ENCODE results near the gene DSCAML1. TPM values are rescaled to one million over a fixed set of nuclear protein-coding genes. Genes with fewer than 3 reads are reported as not detected.
"Not testable (repeated sequence)": the region's sequence is repeated elsewhere in the genome, so short reads cannot be mapped to it uniquely, and the experiment has no call there.

Gene DSCAML1
- total RNA-seq, 1 donor from 2014 or later: not detected

GRCh38 chr11:117766026-117766425, 31.0 kb downstream of the DSCAML1 start:
- DNase-seq (ENCODE audit: extremely low read depth, low read depth, low spot score): no peak

GRCh38 chr11:117765068-117765467, 31.9 kb downstream of the DSCAML1 start:
- DNase-seq (ENCODE audit: extremely low read depth, low read depth, low spot score): no peak

GRCh38 chr11:117763465-117763864, 33.6 kb downstream of the DSCAML1 start:
- not testable (repeated sequence) for DNase-seq (ENCODE audit: extremely low read depth, low read depth, low spot score)

GRCh38 chr11:117761993-117762392, 35.0 kb downstream of the DSCAML1 start:
- no peak for DNase-seq (ENCODE audit: extremely low read depth, low read depth, low spot score)

- no peak for DNase-seq (ENCODE audit: extremely low read depth, low read depth, low spot score)
Measured at GRCh38 chr11:117759305-117759704, 37.7 kb downstream of the DSCAML1 start.

GRCh38 chr11:117754030-117754429, 43.0 kb downstream of the DSCAML1 start:
- DNase-seq (ENCODE audit: extremely low read depth, low read depth, low spot score): no peak

- DNase-seq (ENCODE audit: extremely low read depth, low read depth, low spot score): no peak
Measured at GRCh38 chr11:117752721-117753237, 44.2 kb downstream of the DSCAML1 start.

GRCh38 chr11:117752071-117752470, 44.9 kb downstream of the DSCAML1 start:
- DNase-seq (ENCODE audit: extremely low read depth, low read depth, low spot score): no peak

GRCh38 chr11:117750916-117751662, 45.9 kb downstream of the DSCAML1 start:
- DNase-seq (ENCODE audit: extremely low read depth, low read depth, low spot score): no peak

GRCh38 chr11:117750357-117750756, 46.7 kb downstream of the DSCAML1 start:
- no peak for DNase-seq (ENCODE audit: extremely low read depth, low read depth, low spot score)

- no peak for DNase-seq (ENCODE audit: extremely low read depth, low read depth, low spot score)
Measured at GRCh38 chr11:117749541-117749910, 47.5 kb downstream of the DSCAML1 start.

GRCh38 chr11:117748771-117749540, 48.1 kb downstream of the DSCAML1 start:
- no peak for DNase-seq (ENCODE audit: extremely low read depth, low read depth, low spot score)

- DNase-seq (ENCODE audit: extremely low read depth, low read depth, low spot score): no peak
Measured at GRCh38 chr11:117747892-117748291, 49.1 kb downstream of the DSCAML1 start.

GRCh38 chr11:117745346-117745745, 51.7 kb downstream of the DSCAML1 start:
- DNase-seq (ENCODE audit: extremely low read depth, low read depth, low spot score): no peak

- DNase-seq (ENCODE audit: extremely low read depth, low read depth, low spot score): no peak
Measured at GRCh38 chr11:117744471-117745150, 52.4 kb downstream of the DSCAML1 start.

GRCh38 chr11:117743121-117743815, 53.7 kb downstream of the DSCAML1 start:
- DNase-seq (ENCODE audit: extremely low read depth, low read depth, low spot score): no peak

- no peak for DNase-seq (ENCODE audit: extremely low read depth, low read depth, low spot score)
Measured at GRCh38 chr11:117738246-117738957, 58.6 kb downstream of the DSCAML1 start.

GRCh38 chr11:117735350-117735977, 61.6 kb downstream of the DSCAML1 start:
- no peak for DNase-seq (ENCODE audit: extremely low read depth, low read depth, low spot score)

GRCh38 chr11:117734601-117735024, 62.4 kb downstream of the DSCAML1 start:
- DNase-seq (ENCODE audit: extremely low read depth, low read depth, low spot score): no peak

- no peak for DNase-seq (ENCODE audit: extremely low read depth, low read depth, low spot score)
Measured at GRCh38 chr11:117733316-117733715, 63.7 kb downstream of the DSCAML1 start.

All from glomerular endothelial cell (primary cell).